ENCODE data around the gene IL36G. TPM values are rescaled to one million over a fixed set of nuclear protein-coding genes. Genes with fewer than 3 reads are reported as not detected.

The IL36G gene
- total and polyA plus RNA-seq, 8 donors = 1.1 TPM; not detected in 7

DNA sequence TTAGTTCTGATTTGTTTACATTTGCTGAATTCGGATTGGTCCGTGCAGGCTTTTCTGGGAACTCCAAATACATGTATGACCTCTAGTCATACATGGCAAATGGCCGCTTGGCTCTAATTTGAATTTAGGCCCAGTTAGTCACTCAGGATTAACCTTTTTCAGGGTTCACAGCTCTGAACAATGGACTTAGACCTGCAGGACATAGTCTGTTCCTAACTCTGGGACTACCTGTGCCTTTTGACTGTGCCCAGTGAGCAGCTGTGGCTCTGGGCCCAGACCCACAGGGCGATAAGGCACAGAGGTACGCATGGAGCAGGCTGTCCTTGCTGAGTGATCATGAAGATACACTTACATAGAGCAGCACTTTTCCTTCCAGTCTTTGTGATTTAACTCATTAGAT lies 38.4 kb upstream of the IL36G start:
- Histone ChIP-seq H3K36me3 (no peaks in the 10 kb centered on the region), H3K27ac (peak overlapping the region; percentile 41 to 69 (median 63)), H3K4me3 (no peak overlapping the region), H3K4me1 (peaks cover 11 to 42% (median 23%) of the 10 kb centered on the region in 4 donors), H3K9me3 (no peaks in the 10 kb centered on the region), H3K27me3 (no peaks in the 10 kb centered on the region)
- intact Hi-C loops (cut with DNase I; ENCODE audit: low total_unique reads) = no loop called here
- DNase-seq = peak in 1 of 2 donors; percentile 71
- TF ChIP-seq POLR2AphosphoS5 (IDR thresholded peaks at IDR 0.05) (peak in 2 of 3 donors; percentile 35 to 73), EP300 (IDR thresholded peaks at IDR 0.05) (no peak), POLR2A (IDR thresholded peaks at IDR 0.05) (no peak)
- TF ChIP-seq, protein P1, sequence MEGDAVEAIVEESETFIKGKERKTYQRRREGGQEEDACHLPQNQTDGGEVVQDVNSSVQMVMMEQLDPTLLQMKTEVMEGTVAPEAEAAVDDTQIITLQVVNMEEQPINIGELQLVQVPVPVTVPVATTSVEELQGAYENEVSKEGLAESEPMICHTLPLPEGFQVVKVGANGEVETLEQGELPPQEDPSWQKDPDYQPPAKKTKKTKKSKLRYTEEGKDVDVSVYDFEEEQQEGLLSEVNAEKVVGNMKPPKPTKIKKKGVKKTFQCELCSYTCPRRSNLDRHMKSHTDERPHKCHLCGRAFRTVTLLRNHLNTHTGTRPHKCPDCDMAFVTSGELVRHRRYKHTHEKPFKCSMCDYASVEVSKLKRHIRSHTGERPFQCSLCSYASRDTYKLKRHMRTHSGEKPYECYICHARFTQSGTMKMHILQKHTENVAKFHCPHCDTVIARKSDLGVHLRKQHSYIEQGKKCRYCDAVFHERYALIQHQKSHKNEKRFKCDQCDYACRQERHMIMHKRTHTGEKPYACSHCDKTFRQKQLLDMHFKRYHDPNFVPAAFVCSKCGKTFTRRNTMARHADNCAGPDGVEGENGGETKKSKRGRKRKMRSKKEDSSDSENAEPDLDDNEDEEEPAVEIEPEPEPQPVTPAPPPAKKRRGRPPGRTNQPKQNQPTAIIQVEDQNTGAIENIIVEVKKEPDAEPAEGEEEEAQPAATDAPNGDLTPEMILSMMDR (IDR thresholded peaks at IDR 0.05) = no peak
- 33 to 59% (median 42%) methylated on average over 5 of the region's 5 CpGs for WGBS, 5 donors

- no peaks in the 10 kb centered on the region for H3K27me3 ChIP-seq
- H3K4me3 ChIP-seq = no peak overlapping the region
- peaks cover 11 to 42% (median 23%) of the 10 kb centered on the region in 4 donors for H3K4me1 ChIP-seq
- peaks cover 0 to 12% (median 5%) of the 10 kb centered on the region in 4 donors for H3K9me3 ChIP-seq
- intact Hi-C loops (cut with DNase I; ENCODE audit: low total_unique reads) = loop anchor here (10.0 kb wide), 1 partner anchor 186 kb away; no protein-coding TSS in a partner anchor
- whole genome bisulfite sequencing, 5 donors = 45 to 70% (median 63%) methylated on average over 3 of the region's 3 CpGs
- H3K27ac ChIP-seq = peak overlapping the region in 1 of 5 donors; percentile 56
- no peaks in the 10 kb centered on the region for H3K36me3 ChIP-seq
- no peak for TF ChIP-seq POLR2A (IDR thresholded peaks at IDR 0.05)
- TF ChIP-seq, protein P1 (IDR thresholded peaks at IDR 0.05) = no peak
- no peak for TF ChIP-seq POLR2AphosphoS5 (IDR thresholded peaks at IDR 0.05)
- no peak for TF ChIP-seq EP300 (IDR thresholded peaks at IDR 0.05)
- DNase-seq = no peak
Observed at GRCh38 chr2:112940859-112941625, 36.8 kb upstream of the IL36G start.

GRCh38 chr2:112941753-112942653 lies 35.8 kb upstream of the IL36G start:
- H3K27ac ChIP-seq = no peak overlapping the region
- H3K4me1 ChIP-seq = peaks cover 11 to 42% (median 23%) of the 10 kb centered on the region in 4 donors
- WGBS, 5 donors = 32 to 35% (median 34%) methylated on average over 14 of the region's 14 CpGs
- peak; percentile 81 to 93 for DNase-seq
- H3K4me3 ChIP-seq = no peak overlapping the region
- H3K9me3 ChIP-seq = peaks cover 0 to 16% (median 5%) of the 10 kb centered on the region in 4 donors
- no peaks in the 10 kb centered on the region for H3K36me3 ChIP-seq
- intact Hi-C loops (cut with DNase I; ENCODE audit: low total_unique reads) = loop anchor here (10.0 kb wide), 1 partner anchor 187 kb away; no protein-coding TSS in a partner anchor
- TF ChIP-seq, protein P1 (IDR thresholded peaks at IDR 0.05) = peak in 5 of 7 experiments; percentile 42 to 68 (median 58)
- TF ChIP-seq POLR2AphosphoS5 (IDR thresholded peaks at IDR 0.05) = peak in 1 of 3 donors; percentile 19
- no peak for TF ChIP-seq POLR2A (IDR thresholded peaks at IDR 0.05)
- no peak for TF ChIP-seq EP300 (IDR thresholded peaks at IDR 0.05)
- no peaks in the 10 kb centered on the region for H3K27me3 ChIP-seq

- Histone ChIP-seq H3K4me3 (no peak overlapping the region), H3K4me1 (peaks cover 11 to 42% (median 23%) of the 10 kb centered on the region in 4 donors), H3K36me3 (no peaks in the 10 kb centered on the region), H3K9me3 (peaks cover 0 to 19% (median 5%) of the 10 kb centered on the region in 4 donors), H3K27me3 (no peaks in the 10 kb centered on the region), H3K27ac (no peak overlapping the region)
- intact Hi-C loops (cut with DNase I; ENCODE audit: low total_unique reads) = loop anchor here (10.0 kb wide), 1 partner anchor 188 kb away; no protein-coding TSS in a partner anchor
- DNase-seq = peak in 1 of 2 donors; percentile 38
- TF ChIP-seq, protein P1 (IDR thresholded peaks at IDR 0.05) = peak in 1 of 7 experiments; percentile 22
- no peak for TF ChIP-seq EP300 (IDR thresholded peaks at IDR 0.05)
- TF ChIP-seq POLR2AphosphoS5 (IDR thresholded peaks at IDR 0.05) = no peak
- no peak for TF ChIP-seq POLR2A (IDR thresholded peaks at IDR 0.05)
- WGBS, 5 donors = 27 to 45% (median 30%) methylated on average over 2 of the region's 2 CpGs
Observed at GRCh38 chr2:112942654-112943002, 35.2 kb upstream of the IL36G start.
